ENCODE data around the gene RSPO4.

RSPO4 gene

GRCh38 chr20:1017677-1018076 lies 15.6 kb upstream of the RSPO4 start:
- Histone ChIP-seq H2AFZ (no peak overlapping the region), H3K4me3 (ENCODE audit: low read depth, low read length) (no peak overlapping the region), H3K36me3 (ENCODE audit: control insufficient read depth, insufficient read depth, low read length) (no peaks in the 10 kb centered on the region), H3K27ac (no peak overlapping the region), H3K27me3 (ENCODE audit: control insufficient read depth, insufficient read depth, low read length) (no peaks in the 10 kb centered on the region), H3K4me1 (no peaks in the 10 kb centered on the region), H3K4me2 (ENCODE audit: low read length) (no peak overlapping the region), H3K9ac (no peak overlapping the region), H3K79me2 (no peaks in the 10 kb centered on the region), H3K9me3 (ENCODE audit: control insufficient read depth, low read length) (no peaks in the 10 kb centered on the region)
- no peak for TF ChIP-seq CTCF (IDR thresholded peaks at IDR 0.05)

GRCh38 chr20:1015181-1015580 lies 13.1 kb upstream of the RSPO4 start:
- TF ChIP-seq CTCF (IDR thresholded peaks at IDR 0.05) = no peak
- Histone ChIP-seq H3K27ac (no peak overlapping the region), H3K36me3 (ENCODE audit: control insufficient read depth, insufficient read depth, low read length) (no peaks in the 10 kb centered on the region), H3K4me1 (no peaks in the 10 kb centered on the region), H3K9ac (no peak overlapping the region), H3K9me3 (ENCODE audit: control insufficient read depth, low read length) (no peaks in the 10 kb centered on the region), H2AFZ (no peak overlapping the region), H3K4me2 (ENCODE audit: low read length) (no peak overlapping the region), H3K79me2 (no peaks in the 10 kb centered on the region), H3K27me3 (ENCODE audit: control insufficient read depth, insufficient read depth, low read length) (no peaks in the 10 kb centered on the region), H3K4me3 (ENCODE audit: low read depth, low read length) (no peak overlapping the region)

- Histone ChIP-seq H3K36me3 (ENCODE audit: control insufficient read depth, insufficient read depth, low read length) (no peaks in the 10 kb centered on the region), H3K4me3 (ENCODE audit: low read depth, low read length) (no peak overlapping the region), H3K27ac (no peak overlapping the region), H3K9me3 (ENCODE audit: control insufficient read depth, low read length) (peaks cover 1% of the 10 kb centered on the region), H3K4me1 (no peaks in the 10 kb centered on the region), H3K79me2 (no peaks in the 10 kb centered on the region), H2AFZ (no peak overlapping the region), H3K9ac (no peak overlapping the region), H3K27me3 (ENCODE audit: control insufficient read depth, insufficient read depth, low read length) (no peaks in the 10 kb centered on the region), H3K4me2 (ENCODE audit: low read length) (no peak overlapping the region)
- no peak for TF ChIP-seq CTCF (IDR thresholded peaks at IDR 0.05)
These were observed 12.4 kb upstream of the RSPO4 start for GRCh38 chr20:1014471-1014870.

- Histone ChIP-seq H3K27me3 (ENCODE audit: control insufficient read depth, insufficient read depth, low read length) (no peaks in the 10 kb centered on the region), H3K4me1 (no peaks in the 10 kb centered on the region), H3K4me3 (ENCODE audit: low read depth, low read length) (no peak overlapping the region), H3K4me2 (ENCODE audit: low read length) (no peak overlapping the region), H3K27ac (no peak overlapping the region), H3K79me2 (no peaks in the 10 kb centered on the region), H3K9ac (no peak overlapping the region), H3K36me3 (ENCODE audit: control insufficient read depth, insufficient read depth, low read length) (no peaks in the 10 kb centered on the region), H3K9me3 (ENCODE audit: control insufficient read depth, low read length) (peaks cover 5% of the 10 kb centered on the region), H2AFZ (no peak overlapping the region)
- no peak for TF ChIP-seq CTCF (IDR thresholded peaks at IDR 0.05)
These were observed 11.6 kb upstream of the RSPO4 start for GRCh38 chr20:1013566-1014340.
